Lower leg skin (tissue), 3 donors: ENCODE data around the gene MARCHF10.

Source experiments
- CTCF ChIP-seq, 3 donors: fragments of 450-650 bp; IDR thresholded peaks; one replicate each; pipeline ENCODE4 v1.5.1; 2016; ENCODE audit warnings: antibody characterized with exemption in 3 of 3, mild to moderate bottlenecking in 3 of 3, moderate library complexity in 2 of 3
- POLR2A ChIP-seq, 2 donors: fragments of 450-650 bp; IDR thresholded peaks; one replicate each; pipeline ENCODE4 v1.6.1; 2016 to 2017; ENCODE audit warnings: antibody characterized with exemption in 2 of 2, mild to moderate bottlenecking in 1 of 2, moderate library complexity in 1 of 2

- no peak for TF ChIP-seq POLR2A (IDR thresholded peaks at IDR 0.05)
- no peak for TF ChIP-seq CTCF (IDR thresholded peaks at IDR 0.05)
Measured at GRCh38 chr17:62738281-62738680, 69.8 kb downstream of the MARCHF10 start.
